SK-N-SH (cell line): ENCODE data around the gene A2M. TPM values are rescaled to one million over a fixed set of nuclear protein-coding genes. Genes with fewer than 3 reads are reported as not detected.

Source experiments
- CTCF ChIA-PET: fragments of 300-600, 350-600 bp; formaldehyde crosslinking; extraction: SDS; loops from one replicate; lab custom pipeline; 2021; lab: Yijun Ruan, JAX
- POLR2A ChIA-PET: fragments of 350-600 bp; sonication (Branson Sonifier 250); formaldehyde crosslinking; extraction: SDS; loops from one replicate; lab custom pipeline; 2020; ENCODE audit warnings: antibody characterized with exemption, inconsistent platforms; lab: Yijun Ruan, JAX
- DNase-seq: peaks from one replicate; pipeline ENCODE4 v3.0.0; 2012
- H2AFZ ChIP-seq: fragments of 200-600 bp; sonication (generic); 2 replicates; pipeline ENCODE4 v1.8.1; 2016; ENCODE audit warnings: antibody characterized with exemption, mild to moderate bottlenecking, low read depth
- H3F3A ChIP-seq: fragments of 200-600 bp; sonication (generic); replicated peaks from 2 replicates; pipeline ENCODE3; 2016; ENCODE audit warnings: antibody characterized with exemption, mild to moderate bottlenecking; ENCODE audit not compliant: insufficient read depth
- H3K27ac ChIP-seq, 2 experiments: fragments of 200-500 bp in 1 of 2; fragments of 200-600 bp in 1 of 2; sonication (Bioruptor generic) in 1 of 2; sonication (generic), shearing (Covaris generic) in 1 of 2; 2 replicates each; pipeline versions ENCODE4 v1.5.1 to v1.6.1; 2014 to 2016; ENCODE audit warnings: low read depth in 2 of 2, inconsistent platforms in 1 of 2, low read length in 1 of 2, mild to moderate bottlenecking in 1 of 2, mixed read lengths in 1 of 2
- H3K27me3 ChIP-seq: fragments of 200-600 bp; sonication (generic), shearing (Covaris generic); 2 replicates; pipeline ENCODE4 v1.6.1; 2016; ENCODE audit warnings: mixed run types; ENCODE audit not compliant: insufficient read depth
- H3K36me3 ChIP-seq, 2 experiments: fragments of 200-500 bp in 1 of 2; fragments of 200-600 bp in 1 of 2; sonication (Bioruptor generic) in 1 of 2; sonication (generic) in 1 of 2; replicated peaks in 1 of 2; 2 replicates each; pipeline versions ENCODE3 to v1.5.1; 2014 to 2016; ENCODE audit warnings: low read length in 1 of 2, mild to moderate bottlenecking in 1 of 2; ENCODE audit not compliant: insufficient read depth in 2 of 2, control insufficient read depth in 1 of 2
- H3K4me1 ChIP-seq, 2 experiments: fragments of 200-500 bp in 1 of 2; fragments of 200-600 bp in 1 of 2; sonication (Bioruptor generic) in 1 of 2; sonication (generic), shearing (Covaris generic) in 1 of 2; 2 replicates each; pipeline versions ENCODE4 v1.5.1 to v1.6.1; 2014 to 2016; ENCODE audit warnings: low read depth in 1 of 2, low read length in 1 of 2, mixed run types in 1 of 2; ENCODE audit not compliant: insufficient read depth in 2 of 2, control insufficient read depth in 1 of 2
- H3K4me2 ChIP-seq: fragments of 200-600 bp; sonication (generic), shearing (Covaris generic); 2 replicates; pipeline ENCODE4 v1.6.1; 2017; ENCODE audit warnings: mixed run types
- H3K4me3 ChIP-seq, 2 experiments: fragments of 200-500 bp in 1 of 2; fragments of 200-600 bp in 1 of 2; sonication (Bioruptor generic) in 1 of 2; sonication (generic), shearing (Covaris generic) in 1 of 2; 2 replicates each; pipeline versions ENCODE4 v1.5.1 to v1.8.1; 2014 to 2016; ENCODE audit warnings: low read depth in 2 of 2, inconsistent platforms in 1 of 2, low read length in 1 of 2, mild to moderate bottlenecking in 1 of 2, mixed read lengths in 1 of 2, moderate library complexity in 1 of 2
- H3K79me2 ChIP-seq: fragments of 200-600 bp; sonication (generic); 2 replicates; pipeline ENCODE4 v1.8.1; 2017; ENCODE audit warnings: mild to moderate bottlenecking; ENCODE audit not compliant: insufficient read depth
- H3K9ac ChIP-seq: fragments of 200-600 bp; sonication (generic); 2 replicates; pipeline ENCODE4 v1.6.1; 2017; ENCODE audit warnings: mixed run types
- H3K9me2 ChIP-seq: fragments of 200-600 bp; sonication (generic); 2 replicates; pipeline ENCODE4 v1.6.1; 2017; ENCODE audit warnings: mixed run types
- H3K9me3 ChIP-seq: fragments of 200-600 bp; sonication (generic); 2 replicates; pipeline ENCODE4 v1.6.1; 2017; ENCODE audit warnings: mixed run types, mild to moderate bottlenecking, moderate library complexity
- H4K20me1 ChIP-seq: fragments of 200-600 bp; sonication (generic); 2 replicates; pipeline ENCODE4 v1.6.1; 2017; ENCODE audit warnings: mild to moderate bottlenecking, mixed run types; ENCODE audit not compliant: insufficient read depth
- CHD2 ChIP-seq: fragments of 150-350 bp; IDR thresholded peaks from 2 replicates; pipeline ENCODE4 v1.6.1; 2018; ENCODE audit warnings: low read length; ENCODE audit not compliant: partially characterized antibody
- ELF1 ChIP-seq: IDR thresholded peaks from 2 replicates; pipeline ENCODE4 v1.4.0; 2012
- EP300 ChIP-seq, 2 experiments: IDR thresholded peaks; 2 replicates each; pipeline versions ENCODE4 v1.4.0 to v1.6.1; 2012; ENCODE audit warnings: borderline replicate concordance in 1 of 2, low read depth in 1 of 2, low read length in 1 of 2
- GATA2 ChIP-seq: sonication (generic); formaldehyde crosslinking; IDR thresholded peaks from 2 replicates; pipeline ENCODE4 v1.5.0; 2020; ENCODE audit warnings: mild to moderate bottlenecking, missing genetic modification reagents
- NFIC ChIP-seq: IDR thresholded peaks from 2 replicates; pipeline ENCODE4 v1.4.0; 2012; ENCODE audit warnings: borderline replicate concordance
- POLR2AphosphoS5 ChIP-seq: IDR thresholded peaks from 2 replicates; pipeline ENCODE4 v1.6.1; 2012; ENCODE audit warnings: low read depth, low read length
- RAD21 ChIP-seq: IDR thresholded peaks from 2 replicates; pipeline ENCODE4 v1.6.1; 2012; ENCODE audit warnings: mild to moderate bottlenecking, low read length
- SMC3 ChIP-seq: IDR thresholded peaks from 2 replicates; pipeline ENCODE4 v1.6.1; 2012; ENCODE audit warnings: low read depth, low read length, improper control_type of control experiment
- WGBS: methylation state at CpG from one replicate; pipeline ENCODE4 v1.1.6; 2017; ENCODE audit warnings: low lambda C conversion rate; 5-methylcytosine and 5-hydroxymethylcytosine counted together
- polyA plus RNA-seq, 3 experiments: library from polyadenylated mRNA; depleted of rRNA; stranded (reverse); fragments of >200 nt; gene quantifications; 2 replicates each; pipeline ENCODE4 v1.2.3, GENCODE V29; 2012
- TF ChIP-seq, protein P1 (sequence below): IDR thresholded peaks from 2 replicates; pipeline ENCODE4 v1.4.0; 2012; ENCODE audit warnings: low read depth, borderline replicate concordance
- TF ChIP-seq, protein P2 (sequence below): fragments of 200-600 bp; sonication (generic); IDR thresholded peaks from 2 replicates; pipeline ENCODE4 v1.6.1; 2017; ENCODE audit warnings: antibody characterized with exemption, mild to moderate bottlenecking, moderate library complexity

A2M gene
- polyA plus RNA-seq, 1 of the 3 experiments (the other 2 are of a cell fraction) = not detected

DNA sequence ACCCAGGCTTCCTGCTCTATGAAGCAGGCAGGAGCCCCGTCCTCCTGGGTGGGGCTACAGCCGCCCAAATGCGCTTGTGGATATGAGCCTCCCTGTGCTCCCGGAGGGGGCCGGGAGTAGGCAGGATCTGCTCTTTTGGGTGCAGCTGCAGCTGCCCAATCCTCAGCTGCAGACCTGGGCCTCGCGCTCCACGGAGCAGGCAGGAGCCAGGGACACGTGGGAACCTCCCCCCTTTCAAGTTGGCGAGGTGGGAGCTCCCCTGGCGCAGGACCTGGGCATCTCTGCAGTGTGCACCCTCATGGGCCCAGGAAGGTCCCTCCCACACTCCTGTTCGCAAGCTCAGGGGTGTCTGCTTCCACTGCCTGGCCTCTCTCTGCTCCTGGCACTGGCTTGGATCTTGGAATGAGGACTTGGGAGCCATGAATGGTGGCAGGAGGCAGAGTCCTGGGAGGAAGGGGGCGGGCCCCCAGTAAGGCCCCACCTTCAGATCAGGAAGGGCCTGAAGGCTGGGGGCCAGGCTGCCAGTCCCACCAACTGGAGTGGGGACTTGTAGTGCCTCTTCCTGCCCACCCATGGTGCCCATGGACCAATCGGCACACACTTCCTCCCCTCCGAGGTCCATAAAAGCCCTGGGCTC lies 65.1 kb downstream of the A2M start:
- Histone ChIP-seq H3K36me3 (no peaks in the 10 kb centered on the region), H3F3A (no peaks in the 10 kb centered on the region), H3K9me2 (no peaks in the 10 kb centered on the region), H3K27me3 (no peaks in the 10 kb centered on the region), H3K79me2 (no peaks in the 10 kb centered on the region), H3K4me2 (no peak overlapping the region), H3K9me3 (no peaks in the 10 kb centered on the region), H3K9ac (no peak overlapping the region), H2AFZ (no peak overlapping the region), H3K4me1 (peaks cover 0 to 3% of the 10 kb centered on the region in 2 experiments; a peak in 2 of 4 replicates), H4K20me1 (no peaks in the 10 kb centered on the region), H3K4me3 (no peak overlapping the region), H3K27ac (no peak overlapping the region)
- 42% methylated on average over 5 of the region's 15 CpGs for WGBS
- ChIA-PET CTCF (interaction anchor here (0.7 to 3.3 kb wide), 27 partner anchors 8 to 403 kb away, joined by 3 to 27 read pairs (median 7); partner anchors contain the start of genes M6PR and PHC1), POLR2A (no interaction called here)
- no peak for TF ChIP-seq EP300 (IDR thresholded peaks at IDR 0.05; ENCODE audit: borderline replicate concordance in 1 of 2, low read depth in 1 of 2, low read length in 1 of 2)
- no peak for TF ChIP-seq ELF1
- no peak for TF ChIP-seq RAD21
- TF ChIP-seq POLR2AphosphoS5 = no peak
- no peak for DNase-seq

DNA sequence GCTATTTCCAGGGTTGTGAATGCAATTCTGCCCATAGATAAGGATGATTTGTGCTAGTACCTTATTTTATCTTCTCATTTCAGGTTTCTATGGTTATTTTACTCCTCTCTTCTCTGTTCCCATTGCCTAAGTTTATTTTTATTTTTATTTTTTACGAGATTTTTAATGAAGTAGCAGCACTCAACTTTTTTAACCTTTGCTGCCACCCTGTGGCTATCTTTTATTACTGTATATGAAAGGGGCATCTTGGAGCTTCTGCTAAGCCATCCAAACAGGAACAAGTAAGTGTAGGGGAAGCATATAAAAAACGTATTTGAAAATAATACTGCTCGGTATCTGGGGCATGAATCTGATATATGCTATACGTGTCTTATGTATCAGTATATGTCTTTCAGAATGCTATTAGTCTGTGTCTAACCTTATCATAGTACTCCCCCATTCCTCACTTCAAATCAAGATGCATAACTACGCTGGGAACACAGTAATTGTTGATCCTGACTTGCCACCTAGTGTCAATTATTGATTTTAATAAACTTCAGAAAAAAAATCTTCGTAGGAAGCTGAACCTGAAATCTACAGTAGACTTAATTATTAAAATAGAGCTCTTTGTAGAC lies 66.1 kb downstream of the A2M start:
- H3F3A ChIP-seq = no peaks in the 10 kb centered on the region
- H4K20me1 ChIP-seq = no peaks in the 10 kb centered on the region
- H3K27ac ChIP-seq = no peak overlapping the region
- H3K27me3 ChIP-seq = no peaks in the 10 kb centered on the region
- H3K9me2 ChIP-seq = no peaks in the 10 kb centered on the region
- H3K4me1 ChIP-seq = peaks cover 0 to 3% of the 10 kb centered on the region in 2 experiments; a peak in 2 of 4 replicates
- H3K36me3 ChIP-seq = no peaks in the 10 kb centered on the region
- H3K4me3 ChIP-seq = no peak overlapping the region
- H3K9ac ChIP-seq = no peak overlapping the region
- H3K4me2 ChIP-seq = no peak overlapping the region
- 15% methylated on average over 6 of the region's 6 CpGs for WGBS
- no peaks in the 10 kb centered on the region for H3K79me2 ChIP-seq
- ChIA-PET CTCF (interaction anchor here (0.5 to 3.3 kb wide), 56 partner anchors 9 to 1334 kb away, joined by 3 to 27 read pairs (median 5); partner anchors contain the start of genes M6PR and PHC1), POLR2A (interaction anchor here (0.6 to 1.2 kb wide), 2 partner anchors 100 to 167 kb away, joined by 3 read pairs; partner anchors contain the start of gene M6PR)
- H2AFZ ChIP-seq = no peak overlapping the region
- TF ChIP-seq SMC3 (0 out of 2 replicates have a peak, but pooled peaks have one; percentile 31), NFIC (no peak), RAD21 (peak; percentile 61), CHD2 (no peak), GATA2 (no peak)
- TF ChIP-seq, protein P1, sequence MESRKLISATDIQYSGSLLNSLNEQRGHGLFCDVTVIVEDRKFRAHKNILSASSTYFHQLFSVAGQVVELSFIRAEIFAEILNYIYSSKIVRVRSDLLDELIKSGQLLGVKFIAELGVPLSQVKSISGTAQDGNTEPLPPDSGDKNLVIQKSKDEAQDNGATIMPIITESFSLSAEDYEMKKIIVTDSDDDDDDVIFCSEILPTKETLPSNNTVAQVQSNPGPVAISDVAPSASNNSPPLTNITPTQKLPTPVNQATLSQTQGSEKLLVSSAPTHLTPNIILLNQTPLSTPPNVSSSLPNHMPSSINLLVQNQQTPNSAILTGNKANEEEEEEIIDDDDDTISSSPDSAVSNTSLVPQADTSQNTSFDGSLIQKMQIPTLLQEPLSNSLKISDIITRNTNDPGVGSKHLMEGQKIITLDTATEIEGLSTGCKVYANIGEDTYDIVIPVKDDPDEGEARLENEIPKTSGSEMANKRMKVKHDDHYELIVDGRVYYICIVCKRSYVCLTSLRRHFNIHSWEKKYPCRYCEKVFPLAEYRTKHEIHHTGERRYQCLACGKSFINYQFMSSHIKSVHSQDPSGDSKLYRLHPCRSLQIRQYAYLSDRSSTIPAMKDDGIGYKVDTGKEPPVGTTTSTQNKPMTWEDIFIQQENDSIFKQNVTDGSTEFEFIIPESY = no peak
- TF ChIP-seq, protein P2, sequence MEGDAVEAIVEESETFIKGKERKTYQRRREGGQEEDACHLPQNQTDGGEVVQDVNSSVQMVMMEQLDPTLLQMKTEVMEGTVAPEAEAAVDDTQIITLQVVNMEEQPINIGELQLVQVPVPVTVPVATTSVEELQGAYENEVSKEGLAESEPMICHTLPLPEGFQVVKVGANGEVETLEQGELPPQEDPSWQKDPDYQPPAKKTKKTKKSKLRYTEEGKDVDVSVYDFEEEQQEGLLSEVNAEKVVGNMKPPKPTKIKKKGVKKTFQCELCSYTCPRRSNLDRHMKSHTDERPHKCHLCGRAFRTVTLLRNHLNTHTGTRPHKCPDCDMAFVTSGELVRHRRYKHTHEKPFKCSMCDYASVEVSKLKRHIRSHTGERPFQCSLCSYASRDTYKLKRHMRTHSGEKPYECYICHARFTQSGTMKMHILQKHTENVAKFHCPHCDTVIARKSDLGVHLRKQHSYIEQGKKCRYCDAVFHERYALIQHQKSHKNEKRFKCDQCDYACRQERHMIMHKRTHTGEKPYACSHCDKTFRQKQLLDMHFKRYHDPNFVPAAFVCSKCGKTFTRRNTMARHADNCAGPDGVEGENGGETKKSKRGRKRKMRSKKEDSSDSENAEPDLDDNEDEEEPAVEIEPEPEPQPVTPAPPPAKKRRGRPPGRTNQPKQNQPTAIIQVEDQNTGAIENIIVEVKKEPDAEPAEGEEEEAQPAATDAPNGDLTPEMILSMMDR = peak; percentile 73
- no peaks in the 10 kb centered on the region for H3K9me3 ChIP-seq
- DNase-seq = peak; percentile 44
